Activated CD8-positive, alpha-beta memory T cell treated with anti-CD3 and anti-CD28 coated beads, Interleukin-2, amount 50 U/mL, for 24 hours (primary cell): ENCODE data around the gene CCDC85B.
"Not testable (repeated sequence)": the region's sequence is repeated elsewhere in the genome, so short reads cannot be mapped to it uniquely, and the experiment has no call there.

Experiments used
- DNase-seq: peaks from one replicate; pipeline ENCODE4 v3.0.0-alpha.2; 2020; ENCODE audit errors: extremely low read depth

CCDC85B gene

GRCh38 chr11:65890324-65891218 lies at the start of gene CCDC85B:
TSS of gene CCDC85B (plus strand) at chr11:65890673. CDS start at chr11:65890784, 111 bp downstream.
- peak; percentile 97 for DNase-seq

DNA sequence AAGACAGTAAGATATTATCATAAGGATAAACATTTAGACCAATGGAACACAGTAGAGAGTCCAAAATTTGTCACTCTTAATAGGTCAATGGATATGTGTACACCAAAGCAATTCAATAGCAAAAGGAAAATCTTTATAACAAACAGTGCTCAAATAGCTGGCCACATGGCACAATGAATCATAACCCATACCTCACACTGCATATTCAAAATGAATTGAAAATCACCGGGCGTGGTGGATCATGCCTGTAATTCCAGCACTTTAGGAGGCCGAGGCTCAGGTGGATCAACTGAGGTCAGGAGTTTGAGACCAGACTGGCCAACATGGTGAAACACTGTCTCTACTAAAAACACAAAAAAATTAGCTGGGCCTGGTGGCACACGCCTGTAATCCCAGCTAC lies 48.3 kb upstream of the CCDC85B start:
- no peak for DNase-seq

- DNase-seq, result no peak
Observed at GRCh38 chr11:65843811-65844210, 46.7 kb upstream of the CCDC85B start.

DNA sequence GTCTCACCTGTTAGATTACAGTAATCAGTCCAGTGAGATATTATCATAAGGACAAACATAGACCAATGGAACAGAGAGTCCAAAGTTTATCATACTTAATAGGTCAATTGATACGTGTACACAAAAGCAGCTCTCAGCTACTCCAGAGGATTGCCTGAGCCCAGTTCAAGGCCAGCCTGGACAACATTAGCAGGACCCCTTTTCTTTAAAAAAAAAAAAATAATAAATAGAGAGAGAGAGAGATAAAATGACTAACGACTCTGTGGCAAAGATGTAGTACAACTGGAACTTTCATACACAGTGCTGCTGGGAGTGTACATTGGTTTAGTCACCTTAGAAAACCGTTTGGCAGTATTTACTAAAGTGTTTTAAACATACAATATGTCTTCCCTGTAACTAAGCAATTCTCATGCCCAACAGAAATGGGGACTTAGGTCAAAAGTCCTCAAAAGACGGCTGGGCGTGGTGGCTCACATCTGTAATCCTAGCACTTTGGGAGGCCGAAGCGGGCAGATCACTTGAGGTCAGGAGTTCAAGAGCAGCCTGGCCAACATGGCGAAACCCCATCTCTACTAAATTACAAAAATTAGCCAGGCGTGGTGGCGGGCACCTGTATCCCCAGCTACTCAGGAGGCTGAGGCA lies 46.1 kb upstream of the CCDC85B start:
- DNase-seq, result no peak

DNA sequence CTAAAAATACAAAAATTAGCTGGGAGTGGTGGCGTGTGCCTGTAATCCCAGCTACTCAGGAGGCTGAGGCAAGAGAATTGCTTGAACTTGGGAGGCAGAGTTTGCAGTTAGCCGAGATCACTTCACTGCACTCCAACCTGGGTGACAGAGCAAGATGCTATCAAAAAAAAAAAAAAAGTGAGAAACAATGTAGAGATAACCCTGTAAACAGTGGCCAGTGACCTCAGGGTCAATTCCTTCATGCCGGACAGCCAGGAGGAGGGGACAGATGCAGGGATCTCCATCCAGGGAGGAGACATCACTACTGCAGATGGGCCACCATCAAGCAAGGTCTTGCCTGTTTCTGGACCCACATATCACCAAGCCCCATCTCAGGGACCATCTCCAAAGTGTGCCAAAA lies 42.7 kb upstream of the CCDC85B start:
- DNase-seq, result no peak

DNA sequence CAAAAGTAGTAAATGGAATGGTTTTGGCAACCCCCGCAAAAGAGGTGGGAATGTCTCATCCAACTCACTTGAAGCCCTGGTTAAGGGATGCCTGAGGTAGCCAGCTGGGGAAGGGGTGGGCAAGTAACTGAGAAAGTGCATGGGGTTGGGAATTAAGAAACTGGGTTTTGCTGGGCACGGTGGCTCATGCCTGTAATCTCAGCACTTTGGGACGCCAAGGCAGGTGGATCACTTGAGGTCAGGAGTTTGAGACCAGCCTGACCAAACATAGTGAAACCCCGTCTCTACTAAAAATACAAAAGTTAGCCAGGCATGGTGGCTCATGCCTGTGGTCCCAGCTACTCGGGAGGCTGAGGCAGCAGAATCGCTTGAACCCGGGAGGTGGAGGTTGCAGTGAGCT lies 41.8 kb upstream of the CCDC85B start:
- DNase-seq, result not testable (repeated sequence)

DNA sequence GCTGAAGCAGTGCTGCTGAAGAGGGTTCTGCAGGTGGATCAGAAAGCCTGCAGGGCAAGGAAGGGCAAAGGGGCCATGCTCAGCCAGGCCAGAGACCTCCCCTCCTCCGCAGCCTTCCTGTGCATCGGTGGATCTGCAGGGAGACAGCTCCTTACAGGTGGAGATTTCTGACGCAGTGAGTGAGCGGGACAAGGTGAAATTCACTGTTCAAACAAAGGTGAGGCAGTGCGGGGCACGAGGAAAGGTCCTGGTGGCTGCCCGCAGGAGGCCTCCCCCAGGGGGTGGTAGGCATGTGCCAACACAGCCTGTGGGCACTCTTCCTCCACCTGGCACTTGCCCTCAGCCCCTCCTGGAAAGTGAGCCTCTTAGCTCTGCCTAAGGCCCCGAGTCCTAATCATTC lies 41.1 kb upstream of the CCDC85B start:
- no peak for DNase-seq

DNA sequence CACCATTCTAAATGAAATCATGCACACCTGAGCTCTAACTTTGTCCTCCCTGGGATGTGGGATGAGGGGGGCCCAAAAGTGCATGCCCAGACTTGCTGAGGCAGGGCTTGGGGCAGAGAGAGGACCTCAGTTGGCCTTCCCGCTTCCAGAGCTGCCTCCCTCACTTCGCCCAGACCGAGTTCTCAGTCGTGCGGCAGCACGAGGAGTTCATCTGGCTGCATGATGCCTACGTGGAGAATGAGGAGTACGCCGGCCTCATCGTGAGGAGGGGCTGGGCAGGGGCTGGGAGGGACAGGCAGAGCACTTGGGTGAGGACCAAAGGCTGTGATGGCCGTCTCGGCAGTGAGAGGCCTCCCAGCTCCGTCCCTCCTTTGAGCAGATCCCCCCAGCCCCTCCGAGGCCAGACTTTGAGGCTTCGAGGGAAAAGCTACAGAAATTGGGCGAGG lies 40.7 kb upstream of the CCDC85B start:
- no peak for DNase-seq

DNA sequence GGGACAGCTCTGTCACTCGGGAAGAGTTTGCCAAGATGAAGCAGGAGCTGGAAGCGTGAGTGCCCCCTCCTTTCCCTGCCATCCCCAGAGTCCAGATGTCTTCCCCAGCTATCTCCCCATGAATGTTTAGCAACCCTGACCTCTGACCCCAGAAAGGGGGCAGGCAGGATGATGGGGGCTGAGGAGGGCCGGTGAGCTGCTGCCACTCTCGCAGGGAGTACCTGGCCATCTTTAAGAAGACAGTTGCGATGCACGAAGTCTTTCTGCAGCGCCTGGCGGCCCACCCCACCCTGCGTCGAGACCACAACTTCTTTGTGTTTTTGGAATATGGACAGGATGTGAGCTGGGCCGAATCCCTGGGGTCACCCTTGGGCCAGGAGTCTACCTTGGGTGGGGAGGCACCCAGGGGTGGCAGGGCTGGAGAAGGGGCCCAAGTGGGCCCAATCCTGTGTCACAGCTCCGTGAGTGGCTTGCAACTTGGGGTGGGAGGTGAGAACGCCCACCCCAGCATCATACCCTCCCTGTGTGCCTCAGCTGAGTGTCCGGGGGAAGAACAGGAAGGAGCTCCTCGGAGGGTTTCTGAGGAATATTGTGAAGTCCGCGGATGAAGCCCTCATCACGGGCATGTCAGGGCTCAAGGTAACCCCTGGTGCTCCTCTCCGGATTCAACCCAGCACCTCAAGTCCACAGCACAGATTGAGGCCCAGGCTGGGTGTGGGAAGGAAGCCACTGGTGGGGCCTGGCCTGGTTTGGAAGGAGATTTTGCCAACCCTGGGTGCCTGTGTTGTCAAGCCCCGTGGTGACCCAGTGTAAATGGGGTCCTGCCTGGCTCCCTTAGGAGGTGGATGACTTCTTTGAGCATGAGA lies 40.0 kb upstream of the CCDC85B start:
- DNase-seq, result no peak

DNA sequence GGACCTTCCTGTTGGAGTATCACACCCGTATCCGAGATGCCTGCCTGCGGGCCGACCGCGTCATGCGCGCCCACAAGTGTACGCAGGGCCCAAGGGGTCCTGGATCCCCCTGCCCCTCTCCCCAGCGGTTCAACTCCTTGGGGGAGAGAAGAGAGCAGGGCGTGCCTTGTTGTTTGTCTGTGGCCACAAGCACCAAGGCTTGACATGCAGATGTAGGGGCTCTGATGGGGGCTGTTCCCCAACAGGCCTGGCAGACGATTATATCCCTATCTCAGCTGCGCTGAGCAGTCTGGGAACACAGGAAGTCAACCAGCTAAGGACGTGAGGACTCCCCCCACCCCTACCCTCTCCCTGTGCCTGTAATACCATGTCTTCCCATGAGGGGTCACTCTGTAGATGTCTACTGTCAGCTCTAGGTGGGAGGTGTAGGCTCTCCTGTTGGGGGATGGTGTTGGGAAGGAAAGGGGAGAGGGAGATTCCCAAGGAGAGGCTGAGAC lies 39.3 kb upstream of the CCDC85B start:
- no peak for DNase-seq

DNA sequence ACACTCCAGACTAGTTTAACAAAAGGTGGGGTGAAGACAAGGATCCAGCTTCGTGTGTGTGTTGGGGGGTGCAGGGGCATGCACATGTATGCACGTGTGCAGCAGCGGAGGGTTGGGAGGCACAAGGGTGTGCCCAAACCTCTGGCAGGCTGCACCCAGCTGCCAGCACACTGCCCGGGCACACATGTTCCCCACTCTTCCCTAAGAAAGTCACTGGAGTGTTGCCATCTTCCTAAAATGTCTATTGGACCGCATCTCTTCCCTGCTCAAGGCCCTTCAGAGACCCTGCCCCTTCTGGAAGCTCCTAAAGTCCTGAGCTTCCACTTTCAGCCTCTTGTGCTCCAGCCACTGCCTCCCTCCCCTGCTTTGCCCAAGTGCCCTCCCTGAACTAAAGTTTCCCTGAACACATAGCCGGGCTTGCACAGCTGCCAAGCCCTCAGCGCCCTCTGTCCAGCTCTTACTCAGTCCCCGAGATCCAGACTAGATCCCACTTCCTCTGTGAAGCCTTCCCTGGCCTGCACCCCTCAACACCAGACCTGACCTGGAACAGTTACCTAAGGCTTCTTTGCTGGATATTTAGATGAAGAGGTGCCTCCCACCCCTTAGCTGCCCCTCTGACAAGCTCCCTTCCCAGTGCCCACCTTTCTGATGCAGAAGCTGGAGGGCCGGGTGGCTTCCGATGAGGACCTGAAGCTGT lies 38.5 kb upstream of the CCDC85B start:
- DNase-seq, result no peak

- no peak for DNase-seq
Observed at GRCh38 chr11:65852508-65853245, 37.8 kb upstream of the CCDC85B start.

- no peak for DNase-seq
Observed at GRCh38 chr11:65853246-65853979, 37.1 kb upstream of the CCDC85B start.

DNA sequence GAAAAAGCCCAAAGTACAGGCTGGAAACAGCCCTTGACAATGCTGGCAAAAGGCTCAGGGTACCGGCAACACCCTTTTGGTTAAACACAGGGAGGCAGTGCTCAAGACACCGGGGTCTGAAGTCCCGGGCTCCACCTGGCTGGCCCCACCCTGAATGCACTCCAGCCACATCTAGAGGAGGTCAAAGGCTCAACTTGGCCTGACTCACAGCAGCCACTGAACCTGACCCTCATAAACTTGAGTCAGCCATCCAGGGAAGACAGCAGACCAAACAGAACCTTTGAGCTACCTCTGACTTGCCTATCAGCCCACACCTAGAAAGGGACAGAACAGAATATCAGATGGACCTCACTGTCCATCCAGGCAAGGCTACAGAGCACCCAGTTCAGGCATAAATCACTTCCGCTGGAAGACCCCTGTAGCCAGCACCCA lies 36.3 kb upstream of the CCDC85B start:
- no peak for DNase-seq

- DNase-seq, result no peak
Observed at GRCh38 chr11:65854852-65855837, 35.3 kb upstream of the CCDC85B start.

- DNase-seq, result no peak
Observed at GRCh38 chr11:65855927-65856363, 34.5 kb upstream of the CCDC85B start.

GRCh38 chr11:65856689-65857499 lies 33.6 kb upstream of the CCDC85B start:
- peak; percentile 62 for DNase-seq

DNA sequence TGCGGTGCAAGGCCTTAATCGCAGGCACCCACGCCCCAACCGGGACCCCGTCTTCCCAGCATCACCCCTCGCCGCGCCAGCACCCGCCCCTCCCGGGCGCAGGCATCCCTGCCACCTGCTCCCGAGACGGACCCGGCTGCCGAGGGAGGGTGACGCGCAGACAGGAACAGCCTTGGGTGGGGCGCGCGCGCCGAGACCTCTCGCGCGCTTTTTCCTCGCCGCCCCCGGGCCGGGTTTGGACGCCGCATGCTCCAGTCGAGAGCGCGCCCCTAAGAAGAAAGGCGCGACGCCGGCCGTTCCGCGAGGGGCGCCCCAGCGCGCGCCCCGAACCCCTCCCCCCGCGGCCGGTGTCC lies 33.0 kb upstream of the CCDC85B start:
- DNase-seq, result no peak
